Measurements from ENCODE around the gene MRPL9. TPM values are rescaled to one million over a fixed set of nuclear protein-coding genes. Genes with fewer than 3 reads are reported as not detected.

The MRPL9 gene
- 89.7 and 112 TPM in 2 replicates for total RNA-seq

- DNase-seq (ENCODE audit: low read depth in 2 of 2): peak; percentile 77 to 82
Observed at GRCh38 chr1:151762941-151763921, at the start of gene MRPL9. Gene MRPL9, minus strand, starts transcription at chr1:151763496. Its CDS starts 17 bp downstream, at chr1:151763479.

GRCh38 chr1:151811181-151811580 lies 47.9 kb upstream of the MRPL9 start:
- DNase-seq (ENCODE audit: low read depth in 2 of 2): no peak

GRCh38 chr1:151809985-151810556 lies 46.8 kb upstream of the MRPL9 start:
- DNase-seq (ENCODE audit: low read depth in 2 of 2): no peak

GRCh38 chr1:151809290-151809984 lies 46.1 kb upstream of the MRPL9 start:
- no peak for DNase-seq (ENCODE audit: low read depth in 2 of 2)

- DNase-seq (ENCODE audit: low read depth in 2 of 2): no peak
Observed at GRCh38 chr1:151807766-151808165, 44.5 kb upstream of the MRPL9 start.

GRCh38 chr1:151807131-151807530 lies 43.8 kb upstream of the MRPL9 start:
- DNase-seq (ENCODE audit: low read depth in 2 of 2): no peak

- no peak for DNase-seq (ENCODE audit: low read depth in 2 of 2)
Observed at GRCh38 chr1:151806170-151806569, 42.9 kb upstream of the MRPL9 start.

GRCh38 chr1:151805066-151805820 lies 41.9 kb upstream of the MRPL9 start, which contains the start of gene LINGO4:
Gene LINGO4, minus strand, starts transcription at chr1:151805419. Its CDS starts 2,715 bp downstream, at chr1:151802704.
- no peak for DNase-seq (ENCODE audit: low read depth in 2 of 2)

GRCh38 chr1:151803915-151804314 lies 40.6 kb upstream of the MRPL9 start:
- no peak for DNase-seq (ENCODE audit: low read depth in 2 of 2)

GRCh38 chr1:151803164-151803563 lies 39.9 kb upstream of the MRPL9 start:
- DNase-seq (ENCODE audit: low read depth in 2 of 2): no peak

- DNase-seq (ENCODE audit: low read depth in 2 of 2): no peak
Observed at GRCh38 chr1:151802372-151802771, 39.1 kb upstream of the MRPL9 start.

- no peak for DNase-seq (ENCODE audit: low read depth in 2 of 2)
Observed at GRCh38 chr1:151801846-151802245, 38.5 kb upstream of the MRPL9 start.

GRCh38 chr1:151801310-151801820 lies 38.1 kb upstream of the MRPL9 start:
- no peak for DNase-seq (ENCODE audit: low read depth in 2 of 2)

GRCh38 chr1:151800830-151801229 lies 37.5 kb upstream of the MRPL9 start:
- no peak for DNase-seq (ENCODE audit: low read depth in 2 of 2)

- DNase-seq (ENCODE audit: low read depth in 2 of 2): no peak
Observed at GRCh38 chr1:151799179-151800022, 36.1 kb upstream of the MRPL9 start.

- no peak for DNase-seq (ENCODE audit: low read depth in 2 of 2)
Observed at GRCh38 chr1:151798571-151798970, 35.3 kb upstream of the MRPL9 start.

GRCh38 chr1:151790940-151791651 lies 27.8 kb upstream of the MRPL9 start:
- peak; percentile 39 to 43 for DNase-seq (ENCODE audit: low read depth in 2 of 2)

- DNase-seq (ENCODE audit: low read depth in 2 of 2): peak; percentile 100
Observed at GRCh38 chr1:151790071-151790939, 27.0 kb upstream of the MRPL9 start, which contains the start of gene TDRKH. Gene TDRKH, minus strand, starts transcription at chr1:151790500. Its CDS starts 7,478 bp downstream, at chr1:151783022.

Measured in lung microvascular endothelial cell (primary cell).